CD14-positive monocyte (primary cell): ENCODE results near the gene EIF4E2. TPM values are rescaled to one million over a fixed set of nuclear protein-coding genes. Genes with fewer than 3 reads are reported as not detected.

Experiments used
- DNase-seq, 3 donors: peaks; one replicate each; pipeline ENCODE4 v3.0.0-alpha.2; 2011 to 2022
- H2AFZ ChIP-seq: 2 replicates; pipeline ENCODE4 v1.6.0; 2012; ENCODE audit warnings: mild to moderate bottlenecking, low read depth, low read length, inconsistent platforms; ENCODE audit not compliant: insufficient read depth, poor library complexity, severe bottlenecking
- H3K27ac ChIP-seq, 2 donors: 1 replicate in 1 of 2; 2 replicates in 1 of 2; pipeline ENCODE4 v1.5.1; 2012 to 2013; ENCODE audit warnings: low read length in 2 of 2, control low read depth in 1 of 2, inconsistent platforms in 1 of 2, low read depth in 1 of 2, mild to moderate bottlenecking in 1 of 2
- H3K27me3 ChIP-seq, 2 donors: one replicate each; pipeline versions ENCODE4 v1.6.0 to v1.6.1; 2011 to 2013; ENCODE audit warnings: low read length in 2 of 2; ENCODE audit not compliant: control insufficient read depth in 2 of 2, insufficient read depth in 2 of 2
- H3K36me3 ChIP-seq, 2 donors: replicated peaks in 1 of 2; 1 replicate in 1 of 2; 2 replicates in 1 of 2; pipeline versions ENCODE4 v1.5.1 to v1.6.1; 2012 to 2013; ENCODE audit warnings: low read length in 2 of 2, control low read depth in 1 of 2, inconsistent platforms in 1 of 2, mild to moderate bottlenecking in 1 of 2; ENCODE audit not compliant: insufficient read depth in 2 of 2, control insufficient read depth in 1 of 2
- H3K4me1 ChIP-seq, 2 donors: 1 replicate in 1 of 2; 2 replicates in 1 of 2; pipeline versions ENCODE4 v1.5.1 to v1.6.1; 2012 to 2013; ENCODE audit warnings: low read length in 2 of 2, control low read depth in 1 of 2, inconsistent platforms in 1 of 2, mild to moderate bottlenecking in 1 of 2, moderate library complexity in 1 of 2; ENCODE audit not compliant: insufficient read depth in 2 of 2, control insufficient read depth in 1 of 2
- H3K4me2 ChIP-seq: replicated peaks from 2 replicates; pipeline ENCODE3; 2012; ENCODE audit warnings: low read length, moderate library complexity, mild to moderate bottlenecking; ENCODE audit not compliant: poor library complexity, severe bottlenecking; ENCODE audit errors: extremely low read depth
- H3K4me3 ChIP-seq, 3 experiments: fragments of 200-600 bp in 1 of 3; sonication (generic) in 1 of 3; replicated peaks in 1 of 3; 1 replicate in 2 of 3; 2 replicates in 1 of 3; pipeline ENCODE4 v1.5.1; 2011 to 2013; ENCODE audit warnings: low read length in 3 of 3, mild to moderate bottlenecking in 3 of 3, control low read depth in 2 of 3, low read depth in 2 of 3, inconsistent platforms in 1 of 3, moderate library complexity in 1 of 3
- H3K79me2 ChIP-seq: 2 replicates; pipeline ENCODE4 v1.6.0; 2012; ENCODE audit warnings: mild to moderate bottlenecking, control low read depth, inconsistent platforms, low read length, moderate library complexity; ENCODE audit not compliant: insufficient read depth
- H3K9ac ChIP-seq: 2 replicates; pipeline ENCODE4 v1.6.0; 2017; ENCODE audit warnings: low read length, mild to moderate bottlenecking; ENCODE audit not compliant: insufficient read depth, poor library complexity, severe bottlenecking
- H3K9me3 ChIP-seq, 2 donors: replicated peaks in 1 of 2; 1 replicate in 1 of 2; 2 replicates in 1 of 2; pipeline versions ENCODE4 v1.5.1 to v1.6.1; 2012 to 2013; ENCODE audit warnings: low read length in 2 of 2, control low read depth in 1 of 2; ENCODE audit not compliant: control insufficient read depth in 1 of 2, insufficient read depth in 1 of 2
- H4K20me1 ChIP-seq: 2 replicates; pipeline ENCODE4 v1.6.0; 2012; ENCODE audit warnings: mild to moderate bottlenecking, low read length, control low read depth, moderate library complexity; ENCODE audit not compliant: insufficient read depth
- H3K27ac Mint-ChIP-seq, 7 donors: one replicate each; pipeline ENCODE4 v1.8.0; 2020; ENCODE audit warnings: mild to moderate bottlenecking in 7 of 7, mixed read lengths in 7 of 7, moderate library complexity in 6 of 7, inconsistent platforms in 2 of 7
- H3K27me3 Mint-ChIP-seq, 3 donors: one replicate each; pipeline ENCODE4 v1.8.0; 2021 to 2022; ENCODE audit warnings: low read depth in 3 of 3, mild to moderate bottlenecking in 3 of 3, mixed read lengths in 3 of 3, moderate library complexity in 3 of 3, inconsistent platforms in 1 of 3
- H3K36me3 Mint-ChIP-seq, 2 donors: one replicate each; pipeline ENCODE4 v1.8.0; 2020; ENCODE audit warnings: mixed read lengths in 2 of 2, inconsistent platforms in 1 of 2, mild to moderate bottlenecking in 1 of 2
- H3K4me1 Mint-ChIP-seq: one replicate; pipeline ENCODE4 v1.8.0; 2020; ENCODE audit warnings: mild to moderate bottlenecking, mixed read lengths
- H3K4me3 Mint-ChIP-seq, 2 donors: one replicate each; pipeline ENCODE4 v1.8.0; 2020; ENCODE audit warnings: mild to moderate bottlenecking in 2 of 2, mixed read lengths in 2 of 2, moderate library complexity in 1 of 2
- H3K9me3 Mint-ChIP-seq, 7 donors: one replicate each; pipeline ENCODE4 v1.8.0; 2020 to 2022; ENCODE audit warnings: mixed read lengths in 7 of 7, mild to moderate bottlenecking in 6 of 7, moderate library complexity in 6 of 7, inconsistent platforms in 2 of 7
- WGBS: methylation state at CpG from one replicate; pipeline ENCODE4 v1.1.5; 2013; ENCODE audit warnings: missing lambda C conversion rate; ENCODE audit not compliant: insufficient coverage; 5-methylcytosine and 5-hydroxymethylcytosine counted together
- intact Hi-C, 2 donors: fragments of 100-400 bp; cut with micrococcal nuclease; formaldehyde crosslinking; loops; one replicate each; pipeline versions ENCODE4 v1.15.0 to v1.15.1; 2023
- polyA plus RNA-seq, 3 donors: library from polyadenylated mRNA; depleted of rRNA in 1 of 3; unstranded in 2 of 3; stranded (reverse) in 1 of 3; fragments of 300-500 nt in 2 of 3; fragments of >200 nt in 1 of 3; fragmentation: Illumina TruSeq in 2 of 3; gene quantifications; 1 replicate in 2 of 3; 2 replicates in 1 of 3; pipeline ENCODE4 v1.2.3, GENCODE V29; 2012 to 2021
- TF ChIP-seq, protein P1 (sequence below): fragments of 200-600 bp; IDR thresholded peaks from one replicate; pipeline ENCODE4 v1.8.0; 2022; ENCODE audit warnings: antibody characterized with exemption, mild to moderate bottlenecking

EIF4E2 gene
- polyA plus RNA-seq, 3 donors: 67.2 to 213 (median 188) TPM

DNA sequence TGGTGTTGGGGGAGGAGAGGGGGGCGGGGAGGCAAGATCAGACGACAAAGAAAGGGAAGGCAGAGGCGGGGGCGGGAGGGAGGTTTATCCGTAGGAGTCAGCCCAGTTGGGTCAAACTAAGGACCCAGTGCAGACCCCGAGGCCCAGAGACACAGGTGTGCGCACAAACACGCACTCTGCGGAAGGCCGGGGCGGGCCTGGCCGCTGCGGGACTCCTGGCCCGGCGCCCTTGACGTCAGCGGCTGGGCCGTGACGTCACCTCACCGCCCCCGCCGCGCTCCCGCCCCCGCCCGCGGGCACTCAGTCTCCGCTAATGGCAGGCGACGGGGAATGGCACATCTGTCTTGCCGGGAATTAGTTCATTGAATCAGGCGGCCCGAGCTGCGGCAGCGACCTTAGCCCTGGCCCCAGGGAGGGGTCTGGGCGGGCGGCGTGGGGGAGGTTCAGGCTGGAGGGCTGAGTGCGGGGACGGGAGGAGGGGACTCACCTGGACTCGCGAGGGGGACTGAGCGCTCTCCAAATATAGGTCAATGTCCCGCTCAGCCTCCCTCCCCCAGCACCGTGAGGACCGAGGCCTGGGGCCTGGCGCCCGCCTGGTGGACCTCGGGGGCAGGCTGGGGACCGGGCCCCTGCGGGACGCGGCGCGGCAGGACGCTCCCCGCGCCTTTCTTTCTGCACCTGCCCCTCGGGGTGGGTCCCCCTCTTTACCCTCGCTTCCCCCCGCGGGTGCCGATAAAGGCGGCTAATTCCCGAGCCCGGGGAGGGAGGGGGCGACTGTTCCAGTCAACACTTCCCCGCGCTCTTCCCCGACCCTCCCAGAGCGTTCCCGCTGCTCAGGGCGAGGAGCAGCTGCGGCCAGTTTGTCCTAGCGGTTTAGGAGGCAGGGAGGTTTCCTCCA, 47.3 kb upstream of the EIF4E2 start:
- Histone ChIP-seq H3K27ac (no peak overlapping the region), H3K9ac (no peak overlapping the region), H2AFZ (peak overlapping the region; percentile 29), H3K4me3 (peak overlapping the region in 1 of 3 experiments; percentile 38), H3K79me2 (no peaks in the 10 kb centered on the region), H4K20me1 (no peaks in the 10 kb centered on the region), H3K36me3 (no peaks in the 10 kb centered on the region), H3K4me1 (no peaks in the 10 kb centered on the region), H3K4me2 (peak overlapping the region; percentile 44), H3K9me3 (peaks cover 0 to 11% of the 10 kb centered on the region in 2 donors), H3K27me3 (peaks cover 15 to 40% of the 10 kb centered on the region in 2 donors)
- Mint-ChIP-seq H3K27ac (no peak overlapping the region), H3K4me3 (peak overlapping the region in 1 of 2 donors; percentile 69), H3K27me3 (peaks cover 46 to 75% (median 59%) of the 10 kb centered on the region in 3 donors), H3K4me1 (peaks cover 2% of the 10 kb centered on the region), H3K36me3 (no peaks in the 10 kb centered on the region), H3K9me3 (peaks cover 0 to 6% (median 0%) of the 10 kb centered on the region in 7 donors)
- WGBS: under 1% methylated on average over 56 of the region's 75 CpGs
- TF ChIP-seq, protein P1, sequence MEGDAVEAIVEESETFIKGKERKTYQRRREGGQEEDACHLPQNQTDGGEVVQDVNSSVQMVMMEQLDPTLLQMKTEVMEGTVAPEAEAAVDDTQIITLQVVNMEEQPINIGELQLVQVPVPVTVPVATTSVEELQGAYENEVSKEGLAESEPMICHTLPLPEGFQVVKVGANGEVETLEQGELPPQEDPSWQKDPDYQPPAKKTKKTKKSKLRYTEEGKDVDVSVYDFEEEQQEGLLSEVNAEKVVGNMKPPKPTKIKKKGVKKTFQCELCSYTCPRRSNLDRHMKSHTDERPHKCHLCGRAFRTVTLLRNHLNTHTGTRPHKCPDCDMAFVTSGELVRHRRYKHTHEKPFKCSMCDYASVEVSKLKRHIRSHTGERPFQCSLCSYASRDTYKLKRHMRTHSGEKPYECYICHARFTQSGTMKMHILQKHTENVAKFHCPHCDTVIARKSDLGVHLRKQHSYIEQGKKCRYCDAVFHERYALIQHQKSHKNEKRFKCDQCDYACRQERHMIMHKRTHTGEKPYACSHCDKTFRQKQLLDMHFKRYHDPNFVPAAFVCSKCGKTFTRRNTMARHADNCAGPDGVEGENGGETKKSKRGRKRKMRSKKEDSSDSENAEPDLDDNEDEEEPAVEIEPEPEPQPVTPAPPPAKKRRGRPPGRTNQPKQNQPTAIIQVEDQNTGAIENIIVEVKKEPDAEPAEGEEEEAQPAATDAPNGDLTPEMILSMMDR: no peak
- no peak for DNase-seq
- intact Hi-C loops: no loop called here

DNA sequence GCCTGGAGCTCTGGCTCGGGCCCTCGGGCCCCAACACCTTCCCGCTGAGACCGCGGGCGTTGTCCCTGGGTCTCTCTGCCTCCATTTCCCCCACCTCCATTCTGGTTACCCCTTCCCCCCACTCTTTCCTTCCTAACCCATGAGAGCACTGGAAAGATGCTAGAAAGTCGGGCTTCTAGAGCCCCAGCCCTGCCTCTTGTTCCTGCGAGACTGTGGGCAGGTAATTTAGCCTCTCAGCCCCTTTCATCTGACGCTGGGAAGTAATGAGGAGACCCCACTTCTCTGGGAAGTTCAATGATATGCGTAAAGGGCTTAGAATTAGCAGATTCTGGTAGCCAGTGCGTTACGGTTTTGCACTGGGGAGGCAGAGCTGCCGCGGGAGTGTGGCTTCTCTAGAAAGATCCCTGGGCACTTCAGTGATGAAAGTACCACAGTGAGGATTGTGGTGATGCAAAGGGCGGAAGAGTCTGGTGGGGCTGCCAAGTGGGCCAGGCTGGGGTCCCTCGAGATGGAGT, 46.6 kb upstream of the EIF4E2 start:
- intact Hi-C loops: no loop called here
- Mint-ChIP-seq H3K9me3 (peaks cover 0 to 6% (median 0%) of the 10 kb centered on the region in 7 donors), H3K27me3 (peaks cover 46 to 73% (median 62%) of the 10 kb centered on the region in 3 donors), H3K36me3 (no peaks in the 10 kb centered on the region), H3K4me1 (peaks cover 2% of the 10 kb centered on the region), H3K27ac (no peak overlapping the region), H3K4me3 (peak overlapping the region in 1 of 2 donors; percentile 69)
- Histone ChIP-seq H3K79me2 (no peaks in the 10 kb centered on the region), H4K20me1 (no peaks in the 10 kb centered on the region), H3K36me3 (no peaks in the 10 kb centered on the region), H3K27me3 (peaks cover 15 to 40% of the 10 kb centered on the region in 2 donors), H3K27ac (no peak overlapping the region), H2AFZ (no peak overlapping the region), H3K9me3 (peaks cover 0 to 11% of the 10 kb centered on the region in 2 donors), H3K4me3 (no peak overlapping the region), H3K4me1 (no peaks in the 10 kb centered on the region), H3K4me2 (no peak overlapping the region), H3K9ac (no peak overlapping the region)
- WGBS: 13% methylated on average over 12 of the region's 16 CpGs
- no peak for DNase-seq
- TF ChIP-seq, protein P1: no peak
